OCI-LY7 (cell line): Measurements from ENCODE around the gene MYL11. TPM values are rescaled to one million over a fixed set of nuclear protein-coding genes. Genes with fewer than 3 reads are reported as not detected.

ENCODE experiments used
- BruUV-seq: library from RNA; stranded (reverse); fragments of 400-500 nt; replicated peaks from 2 replicates; lab custom pipeline; 2021; lab: Mats Ljungman, UMichigan
- CTCF ChIA-PET: fragments of 300-600 bp; sonication (Branson Sonifier 250); formaldehyde crosslinking; loops from one replicate; lab custom pipeline; 2022; ENCODE audit warnings: antibody characterized with exemption; ENCODE audit not compliant: unreplicated experiment; lab: Charles Lee
- POLR2A ChIA-PET: fragments of 300-600 bp; sonication (Branson Sonifier 250); formaldehyde crosslinking; loops from one replicate; lab custom pipeline; 2022; ENCODE audit warnings: antibody characterized with exemption; lab: Charles Lee
- DNase-seq: peaks from one replicate; pipeline ENCODE4 v3.0.0-alpha.2; 2015; ENCODE audit warnings: low spot score
- H2AFZ ChIP-seq: fragments of 200-600 bp; sonication (generic), shearing (Covaris generic); 2 replicates; pipeline ENCODE4 v1.6.1; 2014; ENCODE audit warnings: mild to moderate bottlenecking, antibody characterized with exemption, low read length, moderate library complexity
- H3K27ac ChIP-seq: fragments of 200-600 bp; sonication (generic); 2 replicates; pipeline ENCODE4 v1.5.1; 2014; ENCODE audit warnings: mixed run types, low read depth, mild to moderate bottlenecking, moderate library complexity, low read length, inconsistent platforms; ENCODE audit not compliant: poor library complexity, severe bottlenecking
- H3K36me3 ChIP-seq: fragments of 200-600 bp; sonication (generic); 2 replicates; pipeline ENCODE4 v1.6.1; 2014; ENCODE audit warnings: mild to moderate bottlenecking, antibody characterized with exemption, low read length, moderate library complexity, mixed read lengths; ENCODE audit not compliant: insufficient read depth
- H3K4me1 ChIP-seq: fragments of 200-600 bp; sonication (generic); 2 replicates; pipeline ENCODE4 v1.5.1; 2014; ENCODE audit warnings: mild to moderate bottlenecking, low read length; ENCODE audit not compliant: insufficient read depth, poor library complexity, severe bottlenecking
- H3K4me2 ChIP-seq: fragments of 200-600 bp; sonication (generic); 2 replicates; pipeline ENCODE4 v1.6.1; 2014; ENCODE audit warnings: mild to moderate bottlenecking, low read length
- H3K4me3 ChIP-seq: fragments of 200-600 bp; sonication (generic); 2 replicates; pipeline ENCODE4 v1.5.1; 2014; ENCODE audit warnings: mild to moderate bottlenecking, low read depth, low read length; ENCODE audit not compliant: poor library complexity, severe bottlenecking
- H3K79me2 ChIP-seq: fragments of 200-600 bp; sonication (generic); 2 replicates; pipeline ENCODE4 v1.6.1; 2016; ENCODE audit warnings: low read depth, mild to moderate bottlenecking, low read length, moderate library complexity, mixed read lengths; ENCODE audit not compliant: insufficient read depth
- H3K9me2 ChIP-seq: fragments of 200-600 bp; sonication (generic); 2 replicates; pipeline ENCODE4 v1.6.1; 2016; ENCODE audit warnings: mild to moderate bottlenecking, low read length, mixed read lengths; ENCODE audit not compliant: insufficient read depth
- H3K9me3 ChIP-seq: fragments of 200-600 bp; sonication (generic); 2 replicates; pipeline ENCODE4 v1.6.1; 2014; ENCODE audit warnings: mild to moderate bottlenecking, mixed run types, low read length, mixed read lengths
- H4K20me1 ChIP-seq: fragments of 200-600 bp; sonication (generic); 2 replicates; pipeline ENCODE4 v1.6.1; 2014; ENCODE audit warnings: mild to moderate bottlenecking, antibody characterized with exemption, low read length, moderate library complexity, mixed read lengths; ENCODE audit not compliant: insufficient read depth
- CTCF ChIP-seq: fragments of 200-600 bp; sonication (generic); conservative IDR thresholded peaks from 2 replicates; pipeline ENCODE4 v1.5.1; 2014; ENCODE audit warnings: mild to moderate bottlenecking, antibody characterized with exemption, low read length, moderate library complexity, mixed read lengths
- EZH2phosphoT487 ChIP-seq: fragments of 200-600 bp; sonication (generic); IDR thresholded peaks from 2 replicates; pipeline ENCODE4 v1.6.1; 2018; ENCODE audit warnings: low read depth, borderline replicate concordance, mild to moderate bottlenecking, mixed run types, antibody characterized with exemption, low read length, moderate library complexity, mixed read lengths
- intact Hi-C: fragments of 100-400 bp; cut with micrococcal nuclease; formaldehyde crosslinking; loops from one replicate; pipeline ENCODE4 v1.10.0; 2022; ENCODE audit not compliant: unreplicated experiment
- total RNA-seq, 2 experiments: library from RNA; depleted of rRNA in 1 of 2; stranded (reverse); fragments of >200 nt in 1 of 2; shearing (Covaris generic) in 1 of 2; gene quantifications; 2 replicates each; pipeline ENCODE4 v1.2.3, GENCODE V29; 2014 to 2022

MYL11 gene
- total RNA-seq, 2 experiments from 2014 or later, result 3.2 to 3.9 TPM

- H3K4me3 ChIP-seq, result peak overlapping the region; percentile 62
- H3K9me3 ChIP-seq, result no peaks in the 10 kb centered on the region
- CTCF ChIA-PET, result interaction anchor here (0.6 to 1.1 kb wide), 4 partner anchors 8 to 88 kb away, joined by 3 to 5 read pairs (median 4); partner anchors contain the start of gene DCTPP1
- no peaks in the 10 kb centered on the region for H3K9me2 ChIP-seq
- no TSS peak for BruUV-seq
- POLR2A ChIA-PET, result interaction anchor here (0.6 to 2.0 kb wide), 8 partner anchors 10 to 201 kb away, joined by 3 to 8 read pairs (median 4); partner anchors contain the start of genes DCTPP1, TBC1D10B, ZNF48 and ZNF771
- H3K27ac ChIP-seq, result no peak overlapping the region
- no peak for DNase-seq
- TF ChIP-seq CTCF (no peak), EZH2phosphoT487 (no peak)
- no peaks in the 10 kb centered on the region for H4K20me1 ChIP-seq
- H3K36me3 ChIP-seq, result peaks cover 71% of the 10 kb centered on the region
- H2AFZ ChIP-seq, result peak overlapping the region; percentile 16; the same call in 1 of the 2 replicates
- H3K79me2 ChIP-seq, result peaks cover 4% of the 10 kb centered on the region; the same call in 1 of the 2 replicates
- peak overlapping the region; percentile 72 for H3K4me2 ChIP-seq
- H3K4me1 ChIP-seq, result peaks cover 20% of the 10 kb centered on the region
- intact Hi-C loops, result no loop called here
Observed at GRCh38 chr16:30416624-30417528, 42.3 kb downstream of the MYL11 start.

GRCh38 chr16:30417529-30418349, 43.1 kb downstream of the MYL11 start:
- intact Hi-C loops, result no loop called here
- Histone ChIP-seq H3K4me1 (peaks cover 20% of the 10 kb centered on the region), H4K20me1 (no peaks in the 10 kb centered on the region), H2AFZ (peak overlapping the region; percentile 16), H3K9me2 (no peaks in the 10 kb centered on the region), H3K27ac (peak overlapping the region; percentile 54), H3K4me3 (peak overlapping the region; percentile 62), H3K4me2 (peak overlapping the region; percentile 72), H3K36me3 (peaks cover 71% of the 10 kb centered on the region), H3K79me2 (peaks cover 3% of the 10 kb centered on the region; the same call in 1 of the 2 replicates), H3K9me3 (no peaks in the 10 kb centered on the region)
- POLR2A ChIA-PET, result interaction anchor here (0.6 to 2.0 kb wide), 8 partner anchors 9 to 200 kb away, joined by 3 to 8 read pairs (median 4); partner anchors contain the start of genes DCTPP1, TBC1D10B, ZNF48 and ZNF771
- TF ChIP-seq CTCF (no peak), EZH2phosphoT487 (no peak)
- CTCF ChIA-PET, result interaction anchor here (0.6 to 1.1 kb wide), 6 partner anchors 9 to 87 kb away, joined by 3 to 5 read pairs (median 3); partner anchors contain the start of gene DCTPP1
- BruUV-seq, result no TSS peak
- DNase-seq, result peak; percentile 96
